HepG2 (cell line): Measurements from ENCODE around the gene INAFM1. TPM values are rescaled to one million over a fixed set of nuclear protein-coding genes. Genes with fewer than 3 reads are reported as not detected.

Experiments used
- KAT8 ChIP-seq: IDR thresholded peaks from 2 replicates; pipeline ENCODE4 v1.6.1; 2016; ENCODE audit warnings: missing genetic modification reagents, missing compliant biosample characterization
- REST ChIP-seq, 2 experiments: IDR thresholded peaks; 2 replicates each; pipeline ENCODE4 v1.6.1; 2011 to 2012; ENCODE audit warnings: low read length in 2 of 2, borderline replicate concordance in 1 of 2, low read depth in 1 of 2, mild to moderate bottlenecking in 1 of 2, moderate library complexity in 1 of 2
- RNF219 ChIP-seq: sonication (generic); formaldehyde crosslinking; IDR thresholded peaks from 2 replicates; pipeline ENCODE4 v1.5.0; 2020; ENCODE audit warnings: mild to moderate bottlenecking, missing genetic modification reagents
- TCF7 ChIP-seq: sonication (generic); IDR thresholded peaks from 2 replicates; pipeline ENCODE4 v1.6.1; 2016; ENCODE audit warnings: antibody characterized with exemption, low read depth
- ZGPAT ChIP-seq: IDR thresholded peaks from 2 replicates; pipeline ENCODE4 v1.6.1; 2016; ENCODE audit warnings: mild to moderate bottlenecking
- ZNF407 ChIP-seq: sonication (generic); formaldehyde crosslinking; IDR thresholded peaks from one replicate; pipeline ENCODE4 v1.5.1; 2020; ENCODE audit warnings: mild to moderate bottlenecking, missing genetic modification reagents; ENCODE audit errors: not compliant biosample characterization
- ZNF749 ChIP-seq: sonication (generic); formaldehyde crosslinking; IDR thresholded peaks from 2 replicates; pipeline ENCODE4 v1.8.0; 2022; ENCODE audit warnings: mild to moderate bottlenecking, missing genetic modification reagents, moderate library complexity, borderline replicate concordance
- ZNF773 ChIP-seq: sonication (generic); formaldehyde crosslinking; IDR thresholded peaks from 2 replicates; pipeline ENCODE4 v1.4.0; 2020; ENCODE audit warnings: missing genetic modification reagents, borderline replicate concordance
- ZNF790 ChIP-seq: sonication (generic); formaldehyde crosslinking; IDR thresholded peaks from 2 replicates; pipeline ENCODE4 v1.8.0; 2022; ENCODE audit warnings: missing genetic modification reagents, mild to moderate bottlenecking, borderline replicate concordance
- polyA plus RNA-seq, 8 experiments: library from polyadenylated mRNA; depleted of rRNA in 3 of 8; stranded (reverse) in 7 of 8; unstranded in 1 of 8; fragments of >200 nt; fragmentation: Illumina TruSeq in 4 of 8; extraction: Trizol in 4 of 8; gene quantifications; 2 replicates each; pipeline versions ENCODE4 v1.2.1 to v1.2.3, GENCODE V29; 2011 to 2016; ENCODE audit warnings: low read depth in 4 of 8, missing spikeins in 1 of 8, mixed read lengths in 1 of 8; ENCODE audit not compliant: insufficient read depth in 1 of 8
- total RNA-seq, 5 experiments: library from RNA; depleted of rRNA; stranded (reverse); fragments of >200 nt; fragmentation: Illumina TruSeq; extraction: Trizol; gene quantifications; 2 replicates each; pipeline ENCODE4 v1.2.3, GENCODE V29; 2016; ENCODE audit warnings: low read depth in 1 of 5
- TF ChIP-seq, protein P1 (sequence below): sonication (generic); formaldehyde crosslinking; IDR thresholded peaks from 2 replicates; pipeline ENCODE4 v1.8.1; 2022; ENCODE audit warnings: mild to moderate bottlenecking, missing genetic modification reagents

The INAFM1 gene
- total and polyA plus RNA-seq, 2 of the 13 experiments (the other 11 are each of a cell fraction or from before 2014, with no cell fraction given), result 0.88 to 1.9 TPM

DNA sequence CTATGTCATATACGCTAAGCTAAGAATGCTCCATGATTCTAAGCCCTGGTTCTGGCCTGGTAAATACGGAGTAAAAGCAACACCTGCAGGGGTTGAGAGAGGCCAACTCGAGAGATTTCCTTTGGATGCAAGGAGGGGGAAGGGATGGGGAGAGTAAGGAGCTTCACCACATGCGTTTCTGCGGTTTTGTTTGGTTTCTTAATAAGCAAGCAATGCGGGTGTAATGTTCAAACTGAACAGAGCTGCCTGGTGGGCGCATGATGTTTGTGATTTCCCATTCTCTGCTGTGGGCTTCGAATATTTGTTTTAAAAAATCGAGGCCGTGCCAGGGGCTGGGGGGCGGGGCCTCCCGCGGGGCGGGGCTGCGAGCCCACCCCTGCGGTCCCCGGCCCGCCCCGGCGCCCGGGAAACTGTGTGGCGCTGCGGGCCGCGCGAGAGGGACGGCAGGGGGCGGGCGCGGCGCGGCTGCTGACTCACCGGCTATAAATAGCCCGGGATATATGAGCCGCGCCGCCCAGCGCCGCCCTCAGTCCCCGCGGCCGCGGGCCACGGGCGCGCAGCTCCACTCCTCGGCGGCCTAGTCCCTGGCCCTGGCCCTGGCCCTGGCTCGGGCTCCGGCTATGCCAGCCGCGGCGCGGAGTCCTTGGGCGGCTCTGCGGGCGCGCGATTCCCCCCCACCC is 48.8 kb upstream of the INAFM1 start (continued):
- TF ChIP-seq TCF7 (no peak), ZNF749 (CRISPR knock-in tag) (peak; percentile 76; the same call in 1 of the 2 replicates), ZNF790 (peak; percentile 57; the same call in 1 of the 2 replicates), RNF219 (CRISPR knock-in tag) (no peak), REST (IDR thresholded peaks at IDR 0.05; ENCODE audit: borderline replicate concordance in 1 of 2, low read depth in 1 of 2, low read length in 2 of 2) (peak in 1 of 2 experiments; percentile 74; a peak in 1 of 4 replicates), ZNF773 (CRISPR knock-in tag) (peak; percentile 90), KAT8 (CRISPR knock-in tag) (peak; percentile 57), ZNF407 (CRISPR knock-in tag) (no peak), ZGPAT (peak; percentile 28; the same call in 1 of the 2 replicates)
- TF ChIP-seq, protein P1, sequence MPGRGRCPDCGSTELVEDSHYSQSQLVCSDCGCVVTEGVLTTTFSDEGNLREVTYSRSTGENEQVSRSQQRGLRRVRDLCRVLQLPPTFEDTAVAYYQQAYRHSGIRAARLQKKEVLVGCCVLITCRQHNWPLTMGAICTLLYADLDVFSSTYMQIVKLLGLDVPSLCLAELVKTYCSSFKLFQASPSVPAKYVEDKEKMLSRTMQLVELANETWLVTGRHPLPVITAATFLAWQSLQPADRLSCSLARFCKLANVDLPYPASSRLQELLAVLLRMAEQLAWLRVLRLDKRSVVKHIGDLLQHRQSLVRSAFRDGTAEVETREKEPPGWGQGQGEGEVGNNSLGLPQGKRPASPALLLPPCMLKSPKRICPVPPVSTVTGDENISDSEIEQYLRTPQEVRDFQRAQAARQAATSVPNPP (CRISPR knock-in tag), result 0 out of 2 replicates have a peak, but pooled peaks have one; percentile 34
